GM19238 (cell line): ENCODE data around the gene PCK2.
"Not testable (repeated sequence)": the region's sequence is repeated elsewhere in the genome, so short reads cannot be mapped to it uniquely, and the experiment has no call there.

Source experiments
- DNase-seq: peaks from one replicate; pipeline ENCODE4 v3.0.0; 2011; ENCODE audit warnings: low spot score; ENCODE audit not compliant: insufficient read length

Gene PCK2

DNA sequence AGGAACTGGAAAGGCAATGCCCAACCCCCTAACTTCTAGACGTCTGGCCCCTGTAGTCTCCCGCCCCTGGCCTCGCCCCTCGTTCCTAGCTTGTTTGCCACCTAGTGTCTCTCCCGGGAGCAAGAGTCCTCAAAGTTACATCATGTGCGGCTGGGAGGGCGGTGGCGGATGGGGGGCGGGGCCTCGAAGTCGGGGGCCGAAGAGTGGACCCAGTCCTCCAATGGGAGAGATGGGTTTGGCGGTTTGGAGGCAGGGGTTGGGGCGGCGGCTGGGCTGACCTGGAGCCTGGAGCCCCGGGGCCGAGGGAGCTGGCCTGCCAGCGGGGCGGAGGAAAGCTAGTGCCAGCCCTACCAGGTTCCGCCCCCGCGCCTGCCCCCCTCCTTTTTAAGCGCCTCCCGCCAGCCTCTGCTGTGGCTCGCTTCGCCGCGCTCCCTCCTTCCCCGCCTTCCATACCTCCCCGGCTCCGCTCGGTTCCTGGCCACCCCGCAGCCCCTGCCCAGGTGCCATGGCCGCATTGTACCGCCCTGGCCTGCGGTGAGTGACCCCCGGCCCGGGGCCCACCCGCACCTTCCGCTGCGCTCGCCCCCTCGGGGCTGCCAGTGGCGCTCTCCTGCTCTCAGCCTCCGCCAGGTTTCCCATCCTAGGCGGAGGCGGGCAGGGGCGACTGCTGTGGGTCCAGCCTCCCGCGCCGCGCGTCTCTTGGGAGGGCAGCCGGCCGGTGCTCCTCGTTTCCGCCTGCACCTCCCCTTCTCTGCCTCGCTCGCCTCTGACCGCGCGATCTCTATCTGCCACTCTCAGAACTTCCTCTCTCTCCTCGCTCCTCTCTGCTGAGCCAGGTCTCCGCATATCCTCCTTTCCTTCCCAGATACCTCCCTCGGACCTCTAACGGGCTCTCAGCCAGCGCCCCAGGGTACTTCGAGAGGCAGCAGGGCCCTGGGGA, at the start of gene PCK2:
Gene PCK2 (plus strand): TSS at position 411 of the 940 bp plus-strand sequence. CDS start 95 bp downstream, at position 506.
- peak; percentile 84 for DNase-seq

DNA sequence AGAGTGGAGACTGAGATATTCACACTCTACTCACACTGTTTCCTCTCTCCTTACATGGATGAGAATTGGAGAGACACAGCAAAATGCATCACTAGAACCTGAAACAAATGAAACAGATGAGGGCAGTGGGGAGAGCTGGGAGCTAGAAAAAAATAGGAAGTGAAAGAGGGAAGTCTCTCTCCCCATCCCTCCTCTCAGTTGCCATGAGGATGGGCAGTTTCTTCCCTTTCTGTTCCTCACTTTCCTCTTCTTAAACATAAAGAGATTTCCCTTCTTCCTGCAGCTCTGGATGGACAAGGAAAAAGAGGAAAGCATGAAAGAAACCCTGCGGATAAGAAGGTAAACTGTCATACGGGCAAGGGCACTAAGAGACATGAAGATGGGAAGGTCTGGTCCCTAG, 45.1 kb upstream of the PCK2 start:
- DNase-seq: not testable (repeated sequence)

DNA sequence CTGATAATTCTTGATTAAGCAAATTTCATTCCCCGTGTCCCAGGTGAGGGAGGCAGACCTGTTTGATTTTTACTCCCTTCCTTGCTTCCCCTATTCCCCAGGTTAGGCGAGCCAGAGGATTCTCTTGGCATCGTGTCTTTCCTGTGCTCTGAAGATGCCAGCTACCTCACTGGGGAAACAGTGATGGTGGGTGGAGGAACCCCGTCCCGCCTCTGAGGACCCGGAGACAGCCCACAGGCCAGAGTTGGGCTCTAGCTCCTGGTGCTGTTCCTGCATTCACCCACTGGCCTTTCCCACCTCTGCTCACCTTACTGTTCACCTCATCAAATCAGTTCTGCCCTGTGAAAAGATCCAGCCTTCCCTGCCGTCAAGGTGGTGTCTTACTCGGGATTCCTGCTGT, 43.4 kb upstream of the PCK2 start:
- DNase-seq: not testable (repeated sequence)

DNA sequence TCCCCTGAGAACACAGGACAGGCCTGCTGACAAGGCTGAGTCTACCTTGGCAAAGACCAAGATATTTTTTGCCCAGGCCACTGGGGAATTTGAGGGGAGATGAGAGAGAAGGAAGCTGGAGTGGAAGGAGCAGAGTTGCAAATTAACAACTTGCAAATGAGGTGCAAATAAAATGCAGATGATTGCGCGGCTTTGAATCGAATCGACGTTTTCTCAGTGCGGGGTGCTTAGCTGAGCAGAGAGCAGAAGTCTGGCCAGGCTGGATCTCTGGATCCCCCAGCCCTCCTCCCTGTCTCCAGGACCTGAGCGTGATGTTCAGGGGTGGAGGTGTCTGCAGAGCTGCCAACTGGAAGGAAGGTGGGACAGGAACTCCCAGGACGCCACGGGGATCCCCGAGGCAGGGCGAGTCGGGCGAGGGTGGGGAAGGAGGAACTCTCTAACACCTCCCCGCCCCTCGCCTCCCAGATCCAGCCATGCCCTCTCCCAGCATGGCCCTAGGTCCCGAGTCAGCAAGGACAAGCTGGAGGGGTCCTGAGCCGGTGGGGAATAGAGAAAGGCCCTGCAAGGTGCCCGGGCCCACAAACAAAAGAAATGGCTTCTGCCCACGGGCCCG, 42.8 kb upstream of the PCK2 start:
- DNase-seq: peak; percentile 13

- peak; percentile 80 for DNase-seq
These were observed 42.1 kb upstream of the PCK2 start, which contains the start of gene CARMIL3 for GRCh38 chr14:24051789-24052655. CARMIL3 (plus strand) TSS chr14:24052009; CDS start chr14:24052154, 145 bp downstream.

- no peak for DNase-seq
These were observed 41.2 kb upstream of the PCK2 start for GRCh38 chr14:24052656-24053547.

DNA sequence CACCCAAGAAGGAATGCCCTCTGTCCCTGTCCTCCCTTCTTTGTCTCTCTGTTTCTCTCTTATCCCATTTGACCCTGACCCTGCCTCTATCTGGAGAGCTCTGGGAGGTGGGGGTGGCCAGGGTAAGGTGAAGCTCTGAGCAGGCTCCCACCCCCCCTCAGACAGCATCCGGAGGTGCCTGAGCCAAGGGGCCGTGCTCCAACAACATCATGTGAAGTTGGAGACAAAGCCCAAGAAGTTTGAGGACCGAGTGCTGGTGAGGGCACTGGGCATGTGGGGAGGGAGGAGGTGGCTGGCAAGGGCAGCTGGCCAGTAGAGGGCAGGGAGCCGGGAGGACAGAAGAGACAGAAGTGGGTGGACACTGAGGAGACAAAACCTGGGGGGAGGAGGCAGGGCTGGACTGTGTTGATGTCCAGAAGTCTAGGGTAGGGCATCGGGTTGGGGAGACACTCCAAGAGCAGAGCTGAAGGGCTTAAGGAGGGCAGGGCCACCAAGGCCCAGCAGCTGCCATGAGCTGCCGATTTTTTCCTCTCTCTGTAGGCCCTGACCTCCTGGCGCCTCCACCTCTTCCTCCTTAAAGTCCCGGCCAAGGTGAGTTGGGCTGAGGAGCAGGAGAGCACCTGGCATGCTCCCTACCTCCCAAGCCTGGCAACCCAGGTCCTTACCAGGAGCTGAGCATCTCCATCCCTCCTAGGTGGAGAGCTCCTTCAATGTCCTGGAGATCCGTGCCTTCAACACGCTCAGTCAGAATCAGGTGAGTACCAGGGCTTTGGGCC, 40.4 kb upstream of the PCK2 start:
- DNase-seq: no peak

DNA sequence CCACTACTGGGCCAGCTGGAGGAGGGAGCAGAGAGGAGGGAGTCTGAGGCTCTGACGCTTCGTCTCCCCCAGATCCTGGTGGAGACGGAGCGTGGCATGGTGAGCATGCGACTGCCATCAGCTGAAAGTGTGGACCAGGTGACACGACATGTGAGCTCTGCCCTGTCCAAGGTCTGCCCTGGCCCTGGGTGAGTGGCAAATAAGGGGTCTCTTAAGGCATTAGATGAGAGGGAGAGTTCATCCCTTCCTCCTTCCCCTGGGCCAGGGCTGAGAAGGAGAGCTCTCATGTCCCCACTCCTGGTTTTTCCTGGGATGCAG, 39.8 kb upstream of the PCK2 start:
- DNase-seq: no peak

DNA sequence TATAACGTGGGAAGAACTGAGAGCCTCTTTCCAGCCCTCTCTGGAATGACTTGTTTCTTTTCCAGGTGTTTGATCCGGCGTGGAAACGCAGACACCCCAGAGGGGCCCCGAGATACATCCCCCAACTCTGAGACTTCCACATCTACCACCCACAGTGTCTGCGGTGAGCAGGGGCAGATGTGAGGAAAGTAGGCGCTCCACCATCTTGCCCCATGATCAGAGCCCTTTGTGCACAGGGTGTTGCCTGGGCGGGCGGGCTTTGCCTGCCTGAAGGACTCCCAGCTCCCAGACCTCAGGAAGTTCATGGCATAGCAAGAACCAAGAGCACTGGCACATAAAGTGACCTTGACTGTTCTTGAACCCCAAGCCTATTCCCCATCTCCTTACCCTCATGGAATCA, 39.5 kb upstream of the PCK2 start:
- no peak for DNase-seq

DNA sequence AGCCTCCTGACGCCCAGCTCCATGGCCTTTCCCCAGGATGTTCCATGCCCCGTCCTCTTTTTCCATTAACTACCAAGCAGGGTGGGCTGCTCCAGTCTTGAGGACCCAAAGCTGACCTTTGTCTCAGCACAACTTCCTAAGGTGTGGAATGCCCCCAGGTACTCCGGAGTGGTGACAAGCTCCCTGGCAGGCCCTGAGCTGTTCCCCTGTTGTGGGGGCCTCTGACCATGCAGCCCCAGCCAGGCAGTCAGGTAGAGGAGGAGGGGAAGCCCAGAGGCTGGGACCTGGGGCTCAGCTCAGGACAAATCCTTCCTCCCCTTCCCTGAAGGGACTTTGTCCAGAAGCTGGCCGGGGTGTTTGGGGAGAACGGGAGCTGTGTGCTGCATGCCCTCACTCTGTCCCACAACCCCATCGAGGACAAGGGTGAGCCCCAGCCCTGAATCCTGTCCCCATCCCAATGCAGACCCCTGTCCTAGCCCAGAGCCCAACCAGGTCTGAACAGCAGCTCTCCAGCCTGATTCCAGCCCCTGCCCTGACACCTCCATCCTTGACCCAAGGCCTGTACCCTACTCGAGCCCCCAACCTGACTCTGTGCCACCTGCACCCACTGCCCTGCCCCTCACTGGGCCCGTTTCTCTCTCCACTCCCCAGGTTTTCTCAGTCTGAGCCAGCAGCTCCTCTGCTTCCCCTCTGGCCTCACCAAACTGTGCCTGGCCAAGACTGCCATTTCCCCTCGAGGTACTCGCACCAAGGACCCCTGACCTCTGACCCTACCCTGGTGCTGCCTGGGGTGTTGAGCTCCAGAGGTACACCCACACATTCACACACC, 37.9 kb upstream of the PCK2 start:
- no peak for DNase-seq

GRCh38 chr14:24056800-24057184, 37.3 kb upstream of the PCK2 start:
- DNase-seq: no peak

- no peak for DNase-seq
These were observed 36.8 kb upstream of the PCK2 start for GRCh38 chr14:24057271-24057670.

GRCh38 chr14:24057867-24058259, 36.2 kb upstream of the PCK2 start:
- DNase-seq: no peak

GRCh38 chr14:24058260-24058950, 35.7 kb upstream of the PCK2 start:
- DNase-seq: peak; percentile 82

GRCh38 chr14:24058951-24059475, 35.1 kb upstream of the PCK2 start:
- DNase-seq: no peak

- no peak for DNase-seq
These were observed 34.2 kb upstream of the PCK2 start for GRCh38 chr14:24059841-24060388.

DNA sequence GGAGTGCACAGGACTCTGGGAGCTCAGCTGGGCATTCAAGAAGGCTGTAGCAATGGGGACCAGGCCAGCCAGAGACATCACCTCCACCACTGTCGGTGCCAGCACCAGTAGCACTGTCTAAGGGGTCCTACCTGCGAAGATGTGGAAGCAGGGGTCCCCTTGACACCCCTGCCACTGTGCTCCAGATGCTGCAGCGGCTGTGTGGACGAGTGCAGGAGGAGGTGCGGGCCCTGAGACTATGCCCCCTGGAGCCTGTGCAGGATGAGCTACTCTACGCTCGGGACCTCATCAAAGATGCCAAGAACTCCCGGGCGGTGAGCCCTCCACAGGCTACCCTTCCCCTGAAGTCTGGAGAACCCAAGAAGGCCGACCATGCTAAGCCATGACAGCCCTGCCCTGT, 33.7 kb upstream of the PCK2 start:
- no peak for DNase-seq
